Kidney epithelial cell (primary cell): Measurements from ENCODE around the gene BIRC7. TPM values are rescaled to one million over a fixed set of nuclear protein-coding genes. Genes with fewer than 3 reads are reported as not detected.

Source experiments
- DNase-seq: peaks from one replicate; pipeline ENCODE4 v3.0.0-alpha.2; 2010; ENCODE audit warnings: low read depth
- H3K27me3 ChIP-seq: 2 replicates; pipeline ENCODE4 v1.6.0; 2011; ENCODE audit warnings: low read length; ENCODE audit not compliant: control insufficient read depth, insufficient read depth
- H3K36me3 ChIP-seq: 2 replicates; pipeline ENCODE4 v1.5.1; 2011; ENCODE audit warnings: low read length; ENCODE audit not compliant: control insufficient read depth, insufficient read depth
- H3K4me3 ChIP-seq: 2 replicates; pipeline ENCODE4 v1.5.1; 2011; ENCODE audit warnings: low read depth, mild to moderate bottlenecking, control low read depth, low read length
- total RNA-seq: library from RNA; depleted of rRNA; stranded (reverse); fragments of >200 nt; gene quantifications from 2 replicates; pipeline ENCODE4 v1.2.3, GENCODE V29; 2015
- TF ChIP-seq, protein P1 (sequence below): IDR thresholded peaks from 2 replicates; pipeline ENCODE4 v1.5.1; 2011; ENCODE audit warnings: mild to moderate bottlenecking, moderate library complexity, low read length, control low read depth, inconsistent platforms; ENCODE audit not compliant: insufficient read depth, poor library complexity, severe bottlenecking

BIRC7 gene
- total RNA-seq, 1 donor from 2014 or later: 12.8 TPM

DNA sequence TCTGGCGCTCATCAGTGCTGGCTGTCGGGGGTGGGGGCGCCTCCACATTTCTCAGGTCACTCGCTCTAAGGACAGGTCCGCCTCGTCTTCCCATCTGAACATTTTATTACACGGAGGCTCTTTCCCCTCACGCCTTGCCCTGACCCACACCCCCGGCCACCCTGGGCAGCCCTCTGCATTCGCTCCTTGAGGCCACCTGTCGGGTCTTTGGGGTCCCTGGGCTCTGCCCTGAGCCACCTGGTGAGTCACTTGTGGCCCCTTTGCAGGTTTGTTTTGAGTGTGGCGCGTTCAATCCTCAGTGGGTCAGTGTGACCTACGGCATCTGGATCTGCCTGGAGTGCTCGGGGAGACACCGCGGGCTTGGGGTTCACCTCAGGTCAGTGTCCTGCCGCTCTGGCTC lies 40.1 kb downstream of the BIRC7 start:
- no peak for DNase-seq
- H3K4me3 ChIP-seq: no peak overlapping the region
- TF ChIP-seq, protein P1, sequence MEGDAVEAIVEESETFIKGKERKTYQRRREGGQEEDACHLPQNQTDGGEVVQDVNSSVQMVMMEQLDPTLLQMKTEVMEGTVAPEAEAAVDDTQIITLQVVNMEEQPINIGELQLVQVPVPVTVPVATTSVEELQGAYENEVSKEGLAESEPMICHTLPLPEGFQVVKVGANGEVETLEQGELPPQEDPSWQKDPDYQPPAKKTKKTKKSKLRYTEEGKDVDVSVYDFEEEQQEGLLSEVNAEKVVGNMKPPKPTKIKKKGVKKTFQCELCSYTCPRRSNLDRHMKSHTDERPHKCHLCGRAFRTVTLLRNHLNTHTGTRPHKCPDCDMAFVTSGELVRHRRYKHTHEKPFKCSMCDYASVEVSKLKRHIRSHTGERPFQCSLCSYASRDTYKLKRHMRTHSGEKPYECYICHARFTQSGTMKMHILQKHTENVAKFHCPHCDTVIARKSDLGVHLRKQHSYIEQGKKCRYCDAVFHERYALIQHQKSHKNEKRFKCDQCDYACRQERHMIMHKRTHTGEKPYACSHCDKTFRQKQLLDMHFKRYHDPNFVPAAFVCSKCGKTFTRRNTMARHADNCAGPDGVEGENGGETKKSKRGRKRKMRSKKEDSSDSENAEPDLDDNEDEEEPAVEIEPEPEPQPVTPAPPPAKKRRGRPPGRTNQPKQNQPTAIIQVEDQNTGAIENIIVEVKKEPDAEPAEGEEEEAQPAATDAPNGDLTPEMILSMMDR: no peak
- H3K36me3 ChIP-seq: peaks cover 3% of the 10 kb centered on the region
- H3K27me3 ChIP-seq: no peaks in the 10 kb centered on the region

DNA sequence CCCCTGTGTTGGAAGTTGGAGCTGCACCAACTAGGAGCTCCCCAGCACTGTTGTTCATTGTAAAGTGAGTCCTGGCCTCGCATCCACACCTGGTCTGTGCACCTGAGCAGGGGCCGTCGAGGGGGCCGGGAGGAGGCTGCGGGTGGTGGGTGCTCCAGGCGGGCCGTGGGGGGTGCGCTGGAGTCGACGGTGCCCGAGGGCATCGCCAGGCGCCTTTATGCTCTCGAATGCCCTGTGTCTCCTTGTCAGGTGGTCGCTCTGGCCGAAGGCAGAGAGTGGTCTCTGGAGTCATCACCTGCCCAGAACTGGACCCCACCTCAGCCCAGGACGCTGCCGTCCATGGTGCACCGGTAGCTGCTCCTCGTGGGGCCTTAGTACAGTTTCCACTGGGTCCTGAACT lies 41.3 kb downstream of the BIRC7 start:
- no peak for DNase-seq
- Histone ChIP-seq H3K4me3 (no peak overlapping the region), H3K27me3 (no peaks in the 10 kb centered on the region), H3K36me3 (peaks cover 4% of the 10 kb centered on the region)
- TF ChIP-seq, protein P1: no peak

DNA sequence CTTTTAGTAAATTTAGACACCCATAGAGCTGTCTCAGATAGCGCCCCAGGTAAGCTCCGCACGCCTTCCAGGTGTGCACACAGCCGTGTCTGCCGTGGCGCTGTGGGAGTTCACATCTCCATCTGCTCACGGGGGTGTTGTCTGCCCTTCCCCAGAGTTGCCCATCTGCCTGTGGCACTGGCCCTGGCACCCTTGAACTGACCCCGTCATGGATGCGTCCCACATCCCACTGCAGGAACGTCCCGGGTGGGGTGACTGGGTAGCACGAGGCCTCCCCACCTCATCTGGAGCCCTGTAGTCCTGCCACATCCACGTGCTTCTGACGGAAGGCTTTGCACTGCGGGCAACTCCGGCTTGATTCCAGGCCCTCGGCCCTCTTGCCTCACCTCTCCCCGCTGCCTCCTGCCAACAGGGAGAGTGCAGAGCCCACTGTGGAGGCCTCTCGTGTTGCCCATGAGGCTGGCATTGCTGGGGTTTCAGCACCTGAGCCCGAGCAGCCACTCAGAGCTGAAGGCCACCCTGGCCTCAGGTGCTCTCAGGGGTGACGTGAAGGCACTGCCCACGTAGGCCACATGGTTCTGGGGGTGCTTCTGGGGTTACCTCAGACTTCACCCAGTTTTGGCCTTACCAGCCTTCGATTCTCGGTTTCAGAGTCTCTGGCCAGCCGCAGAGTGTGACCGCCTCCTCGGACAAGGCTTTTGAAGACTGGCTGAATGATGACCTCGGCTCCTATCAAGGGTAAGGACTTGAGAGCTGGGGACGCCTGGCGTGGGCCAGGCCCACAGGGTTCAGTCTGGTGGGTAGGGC lies 42.0 kb downstream of the BIRC7 start:
- TF ChIP-seq, protein P1: no peak
- no peaks in the 10 kb centered on the region for H3K27me3 ChIP-seq
- H3K36me3 ChIP-seq: peaks cover 4% of the 10 kb centered on the region
- DNase-seq: no peak
- H3K4me3 ChIP-seq: no peak overlapping the region

DNA sequence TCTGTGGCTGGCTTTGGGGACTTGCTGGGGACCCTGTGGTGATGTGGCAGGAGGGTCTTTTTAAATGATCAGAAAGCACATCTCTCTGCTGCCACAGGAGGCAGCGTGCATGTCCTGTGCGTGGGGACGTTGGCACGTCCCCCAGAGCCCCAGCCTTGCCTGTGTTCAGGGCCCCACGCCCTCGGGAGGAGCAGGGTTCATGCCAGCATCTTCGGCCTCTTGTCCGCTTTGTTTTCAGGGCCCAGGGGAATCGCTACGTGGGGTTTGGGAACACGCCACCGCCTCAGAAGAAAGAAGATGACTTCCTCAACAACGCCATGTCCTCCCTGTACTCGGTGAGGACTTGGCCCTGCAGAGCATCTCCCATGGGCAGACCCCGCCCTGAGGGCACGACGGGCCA lies 43.0 kb downstream of the BIRC7 start:
- TF ChIP-seq, protein P1: no peak
- DNase-seq: no peak
- Histone ChIP-seq H3K4me3 (no peak overlapping the region), H3K27me3 (no peaks in the 10 kb centered on the region), H3K36me3 (peaks cover 4% of the 10 kb centered on the region)

DNA sequence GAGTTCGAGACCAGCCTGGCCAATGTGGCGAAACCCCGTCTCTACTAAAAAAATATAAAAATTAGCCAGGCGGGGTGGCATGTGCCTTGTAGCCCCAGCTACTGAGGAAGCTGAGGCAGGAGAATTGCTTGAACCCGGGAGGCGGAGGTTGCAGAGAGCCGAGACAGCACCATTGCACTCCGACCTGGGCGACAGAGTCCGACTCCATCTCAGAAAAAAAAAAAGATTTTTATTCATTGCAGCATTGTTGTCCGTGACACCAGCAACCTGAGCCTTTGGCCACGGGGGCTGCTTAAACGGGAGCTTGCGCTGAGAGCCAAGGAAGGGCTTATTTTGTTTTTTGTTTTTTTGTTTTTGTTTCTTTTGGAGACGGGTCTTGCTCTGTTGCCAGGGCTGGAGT lies 44.2 kb downstream of the BIRC7 start:
- TF ChIP-seq, protein P1: no peak
- no peak for DNase-seq
- Histone ChIP-seq H3K27me3 (no peaks in the 10 kb centered on the region), H3K36me3 (peaks cover 4% of the 10 kb centered on the region), H3K4me3 (no peak overlapping the region)

DNA sequence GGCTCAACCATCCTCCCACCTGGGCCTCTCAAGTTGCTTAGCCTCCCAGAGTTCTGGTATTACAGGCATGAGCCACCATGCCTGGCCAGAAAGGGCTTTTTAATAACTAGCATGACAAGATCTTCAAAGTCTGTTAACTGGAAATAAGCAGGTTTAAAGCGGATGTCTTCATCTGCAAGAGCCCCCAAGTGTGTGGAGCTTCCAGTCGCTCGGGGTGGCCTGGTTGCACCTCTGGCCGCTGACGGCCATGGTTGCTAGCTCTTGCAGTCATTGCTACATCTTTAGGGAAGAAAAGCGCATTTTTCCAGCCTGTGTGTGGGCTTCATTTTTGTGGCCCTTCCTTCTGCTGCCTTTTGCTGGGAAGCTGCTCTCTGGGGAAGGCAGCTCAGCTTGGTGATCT lies 44.7 kb downstream of the BIRC7 start:
- DNase-seq: no peak
- H3K4me3 ChIP-seq: no peak overlapping the region
- H3K36me3 ChIP-seq: peaks cover 4% of the 10 kb centered on the region
- TF ChIP-seq, protein P1: no peak
- H3K27me3 ChIP-seq: no peaks in the 10 kb centered on the region
